Caco-2 (cell line): ENCODE data around the gene UCP3. TPM values are rescaled to one million over a fixed set of nuclear protein-coding genes. Genes with fewer than 3 reads are reported as not detected.

ENCODE experiments used
- BruUV-seq: library from RNA; stranded (reverse); fragments of 400-500 nt; replicated peaks from 2 replicates; lab custom pipeline; 2021; lab: Mats Ljungman, UMichigan
- CTCF ChIA-PET: fragments of 300-600 bp; sonication (Branson Sonifier 250); formaldehyde crosslinking; loops from one replicate; lab custom pipeline; 2022; ENCODE audit warnings: antibody characterized with exemption; lab: Charles Lee
- POLR2A ChIA-PET: fragments of 300-600 bp; sonication (Branson Sonifier 250); formaldehyde crosslinking; loops from one replicate; lab custom pipeline; 2022; ENCODE audit warnings: antibody characterized with exemption; lab: Charles Lee
- DNase-seq, 2 experiments: peaks; one replicate each; pipeline versions ENCODE4 v3.0.0 to v3.0.0-alpha.2; 2020 to 2022
- H3K27me3 ChIP-seq: replicated peaks from 2 replicates; pipeline ENCODE4 v1.6.0; 2011; ENCODE audit warnings: low read length; ENCODE audit not compliant: control insufficient read depth, insufficient read depth
- H3K36me3 ChIP-seq: 2 replicates; pipeline ENCODE4 v1.5.1; 2011; ENCODE audit warnings: low read length; ENCODE audit not compliant: control insufficient read depth, insufficient read depth
- H3K4me1 ChIP-seq: fragments of 250-450 bp; sonication (Bioruptor Pico); 2 replicates; pipeline ENCODE4 v1.5.1; 2020; ENCODE audit warnings: mild to moderate bottlenecking
- H3K4me3 ChIP-seq: 2 replicates; pipeline ENCODE4 v1.5.1; 2011; ENCODE audit warnings: low read depth, mild to moderate bottlenecking, control low read depth, low read length
- H3K9me3 ChIP-seq: fragments of 250-450 bp; sonication (Bioruptor Pico); 2 replicates; pipeline ENCODE4 v1.5.1; 2020; ENCODE audit warnings: mild to moderate bottlenecking, moderate library complexity
- H3K27ac Mint-ChIP-seq: one replicate; pipeline ENCODE4 v1.8.0; 2022; ENCODE audit warnings: mixed read lengths; ENCODE audit not compliant: unreplicated experiment
- H3K27me3 Mint-ChIP-seq: one replicate; pipeline ENCODE4 v1.8.0; 2022; ENCODE audit warnings: mixed read lengths; ENCODE audit not compliant: insufficient read depth, unreplicated experiment
- H3K36me3 Mint-ChIP-seq: one replicate; pipeline ENCODE4 v1.8.0; 2022; ENCODE audit warnings: mild to moderate bottlenecking, mixed read lengths; ENCODE audit not compliant: insufficient read depth, unreplicated experiment
- H3K4me1 Mint-ChIP-seq: one replicate; pipeline ENCODE4 v1.8.0; 2022; ENCODE audit warnings: low read depth, mixed read lengths; ENCODE audit not compliant: unreplicated experiment
- H3K4me3 Mint-ChIP-seq: one replicate; pipeline ENCODE4 v1.8.0; 2022; ENCODE audit warnings: mild to moderate bottlenecking, moderate library complexity, mixed read lengths; ENCODE audit not compliant: unreplicated experiment
- H3K9me3 Mint-ChIP-seq: one replicate; pipeline ENCODE4 v1.8.0; 2022; ENCODE audit warnings: mixed read lengths; ENCODE audit not compliant: unreplicated experiment
- CTCF ChIP-seq, 2 experiments: fragments of 200-600 bp in 1 of 2; IDR thresholded peaks; 1 replicate in 1 of 2; 2 replicates in 1 of 2; pipeline versions ENCODE4 v1.5.1 to v1.8.0; 2011 to 2022; ENCODE audit warnings: antibody characterized with exemption in 1 of 2, control low read depth in 1 of 2, inconsistent platforms in 1 of 2, low read depth in 1 of 2, low read length in 1 of 2, mild to moderate bottlenecking in 1 of 2, moderate library complexity in 1 of 2; ENCODE audit not compliant: insufficient read depth in 1 of 2, severe bottlenecking in 1 of 2, unreplicated experiment in 1 of 2
- intact Hi-C: fragments of 100-400 bp; cut with micrococcal nuclease; formaldehyde crosslinking; loops from one replicate; pipeline ENCODE4 v1.10.0; 2022; ENCODE audit not compliant: unreplicated experiment
- total RNA-seq: library from RNA; stranded (reverse); gene quantifications from 2 replicates; pipeline ENCODE4 v1.2.3, GENCODE V29; 2022

The UCP3 gene
- total RNA-seq, 1 experiment from 2014 or later, result 1.2 TPM

- Mint-ChIP-seq H3K9me3 (no peaks in the 10 kb centered on the region), H3K27me3 (no peaks in the 10 kb centered on the region), H3K27ac (no peak overlapping the region), H3K4me3 (no peak overlapping the region), H3K36me3 (no peaks in the 10 kb centered on the region), H3K4me1 (peaks cover 10% of the 10 kb centered on the region)
- no peak for DNase-seq
- intact Hi-C loops, result no loop called here
- TF ChIP-seq CTCF (IDR thresholded peaks at IDR 0.05; ENCODE audit: insufficient read depth in 1 of 2, low read depth in 1 of 2, low read length in 1 of 2, severe bottlenecking in 1 of 2, unreplicated experiment in 1 of 2), result no peak
- CTCF ChIA-PET, result no interaction called here
- no peak overlapping the region for H3K4me3 ChIP-seq
- H3K27me3 ChIP-seq, result no peaks in the 10 kb centered on the region
- no peaks in the 10 kb centered on the region for H3K36me3 ChIP-seq
- no peaks in the 10 kb centered on the region for H3K9me3 ChIP-seq
- no TSS peak for BruUV-seq
- H3K4me1 ChIP-seq, result peaks cover 33% of the 10 kb centered on the region
- POLR2A ChIA-PET, result no interaction called here
Observed at GRCh38 chr11:74022546-74022945, 13.7 kb upstream of the UCP3 start.

GRCh38 chr11:74021998-74022397 is 13.1 kb upstream of the UCP3 start:
- intact Hi-C loops, result no loop called here
- no peaks in the 10 kb centered on the region for H3K36me3 ChIP-seq
- no peak for TF ChIP-seq CTCF (IDR thresholded peaks at IDR 0.05; ENCODE audit: insufficient read depth in 1 of 2, low read depth in 1 of 2, low read length in 1 of 2, severe bottlenecking in 1 of 2, unreplicated experiment in 1 of 2)
- no peak overlapping the region for H3K4me3 ChIP-seq
- H3K4me3 Mint-ChIP-seq, result no peak overlapping the region
- peaks cover 10% of the 10 kb centered on the region for H3K4me1 Mint-ChIP-seq
- DNase-seq, result no peak
- no peaks in the 10 kb centered on the region for H3K9me3 ChIP-seq
- H3K4me1 ChIP-seq, result peaks cover 33% of the 10 kb centered on the region
- ChIA-PET CTCF (no interaction called here), POLR2A (no interaction called here)
- H3K9me3 Mint-ChIP-seq, result no peaks in the 10 kb centered on the region
- no TSS peak for BruUV-seq
- H3K27me3 ChIP-seq, result no peaks in the 10 kb centered on the region
- no peak overlapping the region for H3K27ac Mint-ChIP-seq
- H3K36me3 Mint-ChIP-seq, result no peaks in the 10 kb centered on the region
- H3K27me3 Mint-ChIP-seq, result no peaks in the 10 kb centered on the region

- Histone ChIP-seq H3K27me3 (no peaks in the 10 kb centered on the region), H3K4me3 (no peak overlapping the region), H3K36me3 (no peaks in the 10 kb centered on the region), H3K9me3 (no peaks in the 10 kb centered on the region), H3K4me1 (peaks cover 33% of the 10 kb centered on the region)
- no peak for DNase-seq
- POLR2A ChIA-PET, result no interaction called here
- intact Hi-C loops, result no loop called here
- Mint-ChIP-seq H3K27ac (no peak overlapping the region), H3K4me1 (peaks cover 10% of the 10 kb centered on the region), H3K27me3 (no peaks in the 10 kb centered on the region), H3K4me3 (no peak overlapping the region), H3K36me3 (peaks cover 5% of the 10 kb centered on the region), H3K9me3 (no peaks in the 10 kb centered on the region)
- no peak for TF ChIP-seq CTCF (IDR thresholded peaks at IDR 0.05; ENCODE audit: insufficient read depth in 1 of 2, low read depth in 1 of 2, low read length in 1 of 2, severe bottlenecking in 1 of 2, unreplicated experiment in 1 of 2)
- no TSS peak for BruUV-seq
- CTCF ChIA-PET, result no interaction called here
Observed at GRCh38 chr11:74020539-74020938, 11.7 kb upstream of the UCP3 start.
